Breast epithelium (tissue), 3 donors: ENCODE data around the gene ATP8A1.
"Not testable (repeated sequence)": the region's sequence is repeated elsewhere in the genome, so short reads cannot be mapped to it uniquely, and the experiment has no call there.

Source experiments
- POLR2A ChIP-seq: fragments of 450-650 bp; IDR thresholded peaks from one replicate; pipeline ENCODE4 v1.6.1; 2016; ENCODE audit warnings: antibody characterized with exemption, mild to moderate bottlenecking, moderate library complexity
- POLR2AphosphoS5 ChIP-seq, 3 donors: sonication (generic); formaldehyde crosslinking; IDR thresholded peaks; one replicate each; pipeline ENCODE4 v1.6.1; 2017; ENCODE audit warnings: antibody characterized with exemption in 3 of 3
- TF ChIP-seq, protein P1 (sequence below), 3 donors: fragments of 450-650 bp; IDR thresholded peaks; one replicate each; pipeline ENCODE4 v1.5.1; 2016 to 2017; ENCODE audit warnings: antibody characterized with exemption in 3 of 3, mild to moderate bottlenecking in 3 of 3, moderate library complexity in 3 of 3

DNA sequence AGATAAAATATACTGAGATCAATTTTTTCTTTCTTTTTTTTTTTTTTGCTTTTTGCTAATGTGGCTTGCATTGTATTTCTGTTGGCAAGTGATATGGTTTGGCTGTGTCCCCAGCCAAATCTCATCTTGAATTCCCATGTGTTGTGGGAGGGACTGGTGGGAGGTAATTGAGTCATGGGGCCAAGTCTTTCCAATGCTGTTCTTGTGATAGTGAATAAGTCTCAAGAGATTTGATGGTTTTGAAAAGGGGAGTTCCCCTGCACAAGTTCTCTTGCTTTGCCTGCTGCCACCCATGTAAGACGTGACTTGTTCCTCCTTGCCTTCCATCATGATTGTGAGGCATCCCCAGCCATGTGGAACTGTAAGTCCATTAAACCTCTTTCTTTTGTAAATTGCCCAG is 195.7 kb downstream of the ATP8A1 start:
- TF ChIP-seq, protein P1, sequence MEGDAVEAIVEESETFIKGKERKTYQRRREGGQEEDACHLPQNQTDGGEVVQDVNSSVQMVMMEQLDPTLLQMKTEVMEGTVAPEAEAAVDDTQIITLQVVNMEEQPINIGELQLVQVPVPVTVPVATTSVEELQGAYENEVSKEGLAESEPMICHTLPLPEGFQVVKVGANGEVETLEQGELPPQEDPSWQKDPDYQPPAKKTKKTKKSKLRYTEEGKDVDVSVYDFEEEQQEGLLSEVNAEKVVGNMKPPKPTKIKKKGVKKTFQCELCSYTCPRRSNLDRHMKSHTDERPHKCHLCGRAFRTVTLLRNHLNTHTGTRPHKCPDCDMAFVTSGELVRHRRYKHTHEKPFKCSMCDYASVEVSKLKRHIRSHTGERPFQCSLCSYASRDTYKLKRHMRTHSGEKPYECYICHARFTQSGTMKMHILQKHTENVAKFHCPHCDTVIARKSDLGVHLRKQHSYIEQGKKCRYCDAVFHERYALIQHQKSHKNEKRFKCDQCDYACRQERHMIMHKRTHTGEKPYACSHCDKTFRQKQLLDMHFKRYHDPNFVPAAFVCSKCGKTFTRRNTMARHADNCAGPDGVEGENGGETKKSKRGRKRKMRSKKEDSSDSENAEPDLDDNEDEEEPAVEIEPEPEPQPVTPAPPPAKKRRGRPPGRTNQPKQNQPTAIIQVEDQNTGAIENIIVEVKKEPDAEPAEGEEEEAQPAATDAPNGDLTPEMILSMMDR (IDR thresholded peaks at IDR 0.05), result not testable (repeated sequence)
- not testable (repeated sequence) for TF ChIP-seq POLR2AphosphoS5 (IDR thresholded peaks at IDR 0.05); POLR2A
